Type B pancreatic cell (in vitro differentiated cells): ENCODE results near the gene PITX1. TPM values are rescaled to one million over a fixed set of nuclear protein-coding genes. Genes with fewer than 3 reads are reported as not detected.

ENCODE experiments used
- DNase-seq: peaks from one replicate; pipeline ENCODE4 v3.0.0; 2021; ENCODE audit warnings: mixed read lengths; ENCODE audit not compliant: unreplicated experiment; ENCODE audit errors: extremely low spot score
- H3K27ac Mint-ChIP-seq: 2 replicates; pipeline ENCODE4 v1.8.0; 2021; ENCODE audit warnings: mild to moderate bottlenecking, mixed read lengths
- H3K27me3 Mint-ChIP-seq: 2 replicates; pipeline ENCODE4 v1.8.0; 2021; ENCODE audit warnings: mixed read lengths
- H3K36me3 Mint-ChIP-seq: 2 replicates; pipeline ENCODE4 v1.8.0; 2021; ENCODE audit warnings: mixed read lengths
- H3K4me1 Mint-ChIP-seq: one replicate; pipeline ENCODE4 v1.8.0; 2021; ENCODE audit warnings: mixed read lengths; ENCODE audit not compliant: unreplicated experiment
- H3K4me3 Mint-ChIP-seq: 2 replicates; pipeline ENCODE4 v1.8.0; 2021; ENCODE audit warnings: mild to moderate bottlenecking, mixed read lengths
- H3K9me3 Mint-ChIP-seq: 2 replicates; pipeline ENCODE4 v1.8.0; 2021; ENCODE audit warnings: mixed read lengths
- CTCF ChIP-seq: fragments of 200-600 bp; sonication (generic); conservative IDR thresholded peaks from 2 replicates; pipeline ENCODE4 v1.5.0; 2021; ENCODE audit warnings: antibody characterized with exemption, mild to moderate bottlenecking
- total RNA-seq: library from RNA; stranded (reverse); gene quantifications from 2 replicates; pipeline ENCODE4 v1.2.1, GENCODE V29; 2021; ENCODE audit warnings: low replicate concordance

The PITX1 gene
- total RNA-seq, 1 donor from 2014 or later, result 6.3 TPM

DNA sequence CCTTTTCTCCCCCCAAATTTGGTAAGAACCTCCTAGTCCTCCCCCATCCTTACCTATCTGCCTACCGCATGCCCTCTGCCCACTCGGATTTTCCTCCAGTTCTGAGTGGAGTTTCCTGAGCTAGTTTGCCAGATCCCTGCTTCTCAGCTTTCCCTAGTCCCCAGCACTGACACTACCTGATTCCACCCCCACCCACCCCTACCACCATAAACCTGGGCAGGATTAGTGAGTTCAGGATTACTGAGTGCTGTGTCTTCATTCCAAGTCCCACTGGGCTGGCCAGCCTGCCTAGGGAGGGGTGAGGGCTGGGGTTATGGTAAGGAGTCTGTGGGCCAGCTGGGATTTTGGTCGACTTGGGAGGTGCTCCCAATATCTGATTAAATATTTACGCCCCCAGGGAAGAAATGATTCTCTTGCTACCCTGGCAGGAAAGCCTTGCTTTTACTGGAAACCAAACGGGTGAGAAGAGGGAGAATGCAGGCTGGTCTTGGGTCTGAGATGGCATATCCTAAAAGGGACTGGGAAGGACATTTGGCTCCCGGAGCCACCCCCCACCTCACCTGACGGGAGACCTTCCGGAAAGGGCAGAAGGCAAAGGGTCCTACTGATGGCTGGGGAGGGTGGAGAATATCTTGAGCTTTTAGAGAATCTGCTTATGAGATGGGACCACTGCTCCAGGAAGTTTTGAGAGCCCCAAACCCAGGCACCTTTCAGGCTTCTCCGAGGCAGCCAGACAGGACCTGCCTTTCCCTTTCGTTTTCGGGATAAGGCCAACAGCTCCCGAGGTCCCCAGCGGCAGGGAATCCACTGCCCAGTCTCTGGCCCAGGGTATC, 3.7 kb downstream of the PITX1 start:
- Mint-ChIP-seq H3K27me3 (peaks cover 83% of the 10 kb centered on the region), H3K4me1 (peaks cover 12% of the 10 kb centered on the region), H3K27ac (peak overlapping the region; percentile 39), H3K36me3 (no peaks in the 10 kb centered on the region), H3K4me3 (peak overlapping the region; percentile 68), H3K9me3 (no peaks in the 10 kb centered on the region)
- DNase-seq, result no peak
- no peak for TF ChIP-seq CTCF

GRCh38 chr5:135029477-135030122, 4.4 kb downstream of the PITX1 start:
- Mint-ChIP-seq H3K4me3 (peak overlapping the region; percentile 66), H3K9me3 (no peaks in the 10 kb centered on the region), H3K27me3 (peaks cover 83% of the 10 kb centered on the region), H3K4me1 (peaks cover 10% of the 10 kb centered on the region), H3K27ac (peak overlapping the region; percentile 4), H3K36me3 (no peaks in the 10 kb centered on the region)
- no peak for DNase-seq
- no peak for TF ChIP-seq CTCF

DNA sequence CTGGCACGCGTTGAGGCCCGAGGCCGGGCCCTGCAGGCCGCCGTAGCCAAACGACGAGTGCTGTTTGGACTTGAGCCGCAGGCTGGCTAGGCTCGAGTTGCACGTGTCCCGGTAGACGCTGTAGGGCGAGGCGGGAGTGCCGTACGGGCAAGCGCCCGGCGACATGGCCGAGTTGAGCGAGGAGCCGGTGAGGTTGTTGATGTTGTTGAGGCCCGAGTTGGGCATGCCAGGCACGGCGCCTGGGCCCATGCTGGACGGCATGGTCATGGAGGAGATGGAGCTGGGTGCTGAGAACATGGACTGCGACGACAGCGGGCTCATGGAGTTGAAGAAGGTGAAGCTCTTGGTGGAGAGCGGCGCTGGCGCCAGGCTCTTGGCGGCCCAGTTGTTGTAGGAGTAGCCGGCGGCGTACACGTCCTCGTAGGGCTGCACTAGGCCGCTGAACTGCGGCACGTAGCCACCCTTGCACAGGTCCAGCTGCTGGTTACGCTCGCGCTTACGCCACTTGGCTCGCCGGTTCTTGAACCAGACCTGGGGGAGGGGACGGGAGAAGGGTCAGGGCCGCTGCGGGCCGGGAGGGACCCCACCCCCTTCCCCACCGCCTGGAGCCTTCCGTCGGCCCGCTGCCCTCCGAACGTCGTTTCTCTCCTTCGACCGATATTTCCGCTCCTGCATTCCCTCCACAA, 5.1 kb downstream of the PITX1 start:
- no peaks in the 10 kb centered on the region for H3K9me3 Mint-ChIP-seq

GRCh38 chr5:135027697-135028615, 6.1 kb downstream of the PITX1 start:
- Mint-ChIP-seq H3K4me3 (peak overlapping the region; percentile 39), H3K27me3 (peaks cover 85% of the 10 kb centered on the region), H3K27ac (no peak overlapping the region), H3K4me1 (peaks cover 5% of the 10 kb centered on the region), H3K36me3 (no peaks in the 10 kb centered on the region), H3K9me3 (no peaks in the 10 kb centered on the region)
- no peak for TF ChIP-seq CTCF
- DNase-seq, result no peak

More for the DNA sequence above, 5.1 kb downstream of the PITX1 start:
- Mint-ChIP-seq H3K4me3 (peak overlapping the region; percentile 66), H3K4me1 (peaks cover 10% of the 10 kb centered on the region), H3K27me3 (peaks cover 83% of the 10 kb centered on the region), H3K36me3 (no peaks in the 10 kb centered on the region), H3K27ac (no peak overlapping the region)
- DNase-seq, result no peak
- no peak for TF ChIP-seq CTCF

DNA sequence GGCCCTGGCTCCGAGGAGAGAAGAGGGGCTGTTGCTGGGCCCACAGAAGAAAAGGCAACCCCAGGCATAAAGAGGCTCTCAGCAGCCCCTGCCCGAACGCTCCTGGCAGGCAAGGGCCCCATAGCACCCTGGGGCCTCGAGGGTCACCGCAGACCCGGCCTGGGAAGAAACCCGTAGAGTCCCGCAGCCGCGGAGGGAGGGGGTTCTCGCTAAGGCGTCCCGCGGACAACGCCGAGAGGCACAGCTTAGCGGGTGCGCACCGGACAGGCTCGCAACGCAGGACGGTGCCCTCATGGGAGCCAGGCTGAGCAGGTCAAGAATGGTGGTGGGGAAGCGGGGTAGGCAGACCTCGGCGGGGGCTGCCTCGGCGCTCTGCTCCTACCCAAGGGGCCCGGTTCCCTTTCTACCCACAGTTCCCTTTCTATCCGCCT, 6.7 kb downstream of the PITX1 start:
- Mint-ChIP-seq H3K27ac (no peak overlapping the region), H3K9me3 (no peaks in the 10 kb centered on the region), H3K4me1 (peaks cover 5% of the 10 kb centered on the region), H3K36me3 (no peaks in the 10 kb centered on the region), H3K27me3 (peaks cover 84% of the 10 kb centered on the region), H3K4me3 (peak overlapping the region; percentile 39)
- no peak for TF ChIP-seq CTCF
- DNase-seq, result no peak
